ENCODE data around the gene MAPK11.

The MAPK11 gene

GRCh38 chr22:50215297-50216054 is 54.7 kb downstream of the MAPK11 start:
- Histone ChIP-seq H3K79me1 (replicated peaks; ENCODE audit: low read length, poor library complexity, severe bottlenecking) (peaks cover 24% of the 10 kb centered on the region), H3K14ac (ENCODE audit: low read length in 2 of 2) (no peak overlapping the region), H3K18ac (ENCODE audit: low read depth in 1 of 2, low read length in 2 of 2) (no peak overlapping the region), H3K27ac (ENCODE audit: low read length, poor library complexity, severe bottlenecking) (no peak overlapping the region), H3K9ac (ENCODE audit: low read length) (no peak overlapping the region), H3K4ac (ENCODE audit: low read depth in 1 of 2, low read length in 2 of 2) (no peak overlapping the region), H2BK12ac (ENCODE audit: low read length in 2 of 2) (no peak overlapping the region), H4K91ac (ENCODE audit: low read length) (no peak overlapping the region), H3K4me2 (ENCODE audit: low read length, poor library complexity, severe bottlenecking) (no peak overlapping the region), H3K36me3 (ENCODE audit: control insufficient read depth in 1 of 2, insufficient read depth in 2 of 2, low read depth in 1 of 2, low read length in 2 of 2) (peaks cover 82 to 91% of the 10 kb centered on the region in 2 experiments), H2AK5ac (ENCODE audit: low read length, severe bottlenecking) (no peak overlapping the region), H3K27me3 (ENCODE audit: control insufficient read depth in 1 of 2, insufficient read depth in 1 of 2, low read length in 2 of 2) (no peaks in the 10 kb centered on the region), H2BK5ac (ENCODE audit: low read depth, low read length, poor library complexity, severe bottlenecking) (no peak overlapping the region), H2BK15ac (ENCODE audit: low read depth, poor library complexity, severe bottlenecking) (no peak overlapping the region), H3K9me3 (ENCODE audit: control insufficient read depth, low read length) (no peaks in the 10 kb centered on the region), H3K4me3 (ENCODE audit: insufficient read depth in 1 of 2, low read depth in 1 of 2, low read length in 2 of 2) (peak overlapping the region in 1 of 2 experiments; percentile 2), H2AFZ (ENCODE audit: low read depth, low read length) (no peak overlapping the region), H4K8ac (ENCODE audit: low read length) (no peak overlapping the region), H2BK120ac (ENCODE audit: low read depth, low read length) (no peak overlapping the region), H3K23ac (ENCODE audit: low read length in 2 of 2) (no peak overlapping the region), H3K4me1 (ENCODE audit: control insufficient read depth, insufficient read depth, low read depth, low read length) (peaks cover 8% of the 10 kb centered on the region)
- WGBS = 94% methylated on average over 16 of the region's 17 CpGs
- DNase-seq = no peak
